ENCODE data around the gene LGMN.

LGMN gene

DNA sequence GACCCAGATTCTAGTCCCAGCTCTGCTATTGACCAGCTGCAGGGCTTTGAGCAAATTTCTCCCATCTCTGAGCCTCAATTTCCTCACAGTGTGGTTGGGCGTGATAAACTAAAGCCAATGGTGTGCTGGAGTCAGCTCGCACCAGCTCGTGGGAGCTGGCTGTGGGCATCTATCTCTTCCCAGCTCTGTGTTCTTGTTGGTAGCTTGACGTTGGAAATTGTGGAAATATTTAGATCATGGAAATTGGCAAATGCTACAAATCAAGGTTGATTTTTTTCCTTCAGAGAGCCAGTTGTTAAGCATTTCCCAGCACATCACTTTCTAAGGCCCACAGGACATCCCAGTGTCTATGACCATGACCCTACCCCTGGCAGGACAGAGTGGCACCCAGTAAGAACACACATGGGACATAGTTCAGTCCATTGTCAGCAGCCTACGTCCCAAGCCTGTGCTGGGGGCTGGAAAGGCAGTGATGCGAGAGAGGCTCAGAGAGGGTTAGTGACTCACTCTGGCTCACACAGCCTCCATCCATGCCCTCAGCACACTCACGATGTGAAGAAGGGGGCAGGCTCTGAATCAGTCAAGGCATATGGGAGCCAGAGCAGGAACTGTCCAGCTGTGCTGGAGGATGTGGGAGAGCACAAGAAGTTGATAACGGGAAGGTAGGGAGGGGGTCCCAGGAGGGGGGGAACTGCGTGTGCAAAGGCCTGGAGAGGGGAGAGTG, 77.6 kb downstream of the LGMN start:
- Histone ChIP-seq H3K36me3 (peaks cover 5 to 25% (median 21%) of the 10 kb centered on the region in 3 donors), H3K27me3 (no peaks in the 10 kb centered on the region), H3K27ac (no peak overlapping the region), H3K4me3 (no peak overlapping the region), H3K9me3 (no peaks in the 10 kb centered on the region), H3K4me1 (no peaks in the 10 kb centered on the region)
- TF ChIP-seq, protein P1, sequence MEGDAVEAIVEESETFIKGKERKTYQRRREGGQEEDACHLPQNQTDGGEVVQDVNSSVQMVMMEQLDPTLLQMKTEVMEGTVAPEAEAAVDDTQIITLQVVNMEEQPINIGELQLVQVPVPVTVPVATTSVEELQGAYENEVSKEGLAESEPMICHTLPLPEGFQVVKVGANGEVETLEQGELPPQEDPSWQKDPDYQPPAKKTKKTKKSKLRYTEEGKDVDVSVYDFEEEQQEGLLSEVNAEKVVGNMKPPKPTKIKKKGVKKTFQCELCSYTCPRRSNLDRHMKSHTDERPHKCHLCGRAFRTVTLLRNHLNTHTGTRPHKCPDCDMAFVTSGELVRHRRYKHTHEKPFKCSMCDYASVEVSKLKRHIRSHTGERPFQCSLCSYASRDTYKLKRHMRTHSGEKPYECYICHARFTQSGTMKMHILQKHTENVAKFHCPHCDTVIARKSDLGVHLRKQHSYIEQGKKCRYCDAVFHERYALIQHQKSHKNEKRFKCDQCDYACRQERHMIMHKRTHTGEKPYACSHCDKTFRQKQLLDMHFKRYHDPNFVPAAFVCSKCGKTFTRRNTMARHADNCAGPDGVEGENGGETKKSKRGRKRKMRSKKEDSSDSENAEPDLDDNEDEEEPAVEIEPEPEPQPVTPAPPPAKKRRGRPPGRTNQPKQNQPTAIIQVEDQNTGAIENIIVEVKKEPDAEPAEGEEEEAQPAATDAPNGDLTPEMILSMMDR (IDR thresholded peaks at IDR 0.05) = no peak
- intact Hi-C loops (cut with DNase I; ENCODE audit: low total_unique reads) = no loop called here
- no peak for DNase-seq

DNA sequence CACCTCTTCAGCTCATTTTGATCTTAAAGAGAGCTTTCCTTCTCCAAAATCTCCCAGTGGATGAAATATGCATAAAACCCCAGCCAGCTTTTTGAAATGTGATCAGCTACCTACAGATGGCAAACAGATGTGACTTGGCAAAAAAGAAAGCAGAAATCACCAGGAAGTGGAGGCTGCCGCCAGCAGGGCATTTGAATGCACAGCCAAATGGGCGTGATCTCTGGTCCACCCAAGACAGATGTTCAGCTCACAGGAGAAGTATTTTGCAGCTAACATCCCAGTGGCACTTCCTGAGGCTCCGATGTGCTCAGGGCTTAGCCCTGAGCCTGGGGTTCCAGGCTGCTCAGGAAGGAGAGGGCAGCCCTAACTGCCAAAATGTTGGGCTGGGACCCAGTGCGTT, 78.3 kb downstream of the LGMN start:
- H3K27ac ChIP-seq = no peak overlapping the region
- no peak for DNase-seq
- H3K4me3 ChIP-seq = no peak overlapping the region
- H3K4me1 ChIP-seq = no peaks in the 10 kb centered on the region
- intact Hi-C loops (cut with DNase I; ENCODE audit: low total_unique reads) = no loop called here
- H3K27me3 ChIP-seq = no peaks in the 10 kb centered on the region
- TF ChIP-seq, protein P1 (IDR thresholded peaks at IDR 0.05) = no peak
- H3K36me3 ChIP-seq = peaks cover 5 to 25% (median 21%) of the 10 kb centered on the region in 3 donors
- no peaks in the 10 kb centered on the region for H3K9me3 ChIP-seq

DNA sequence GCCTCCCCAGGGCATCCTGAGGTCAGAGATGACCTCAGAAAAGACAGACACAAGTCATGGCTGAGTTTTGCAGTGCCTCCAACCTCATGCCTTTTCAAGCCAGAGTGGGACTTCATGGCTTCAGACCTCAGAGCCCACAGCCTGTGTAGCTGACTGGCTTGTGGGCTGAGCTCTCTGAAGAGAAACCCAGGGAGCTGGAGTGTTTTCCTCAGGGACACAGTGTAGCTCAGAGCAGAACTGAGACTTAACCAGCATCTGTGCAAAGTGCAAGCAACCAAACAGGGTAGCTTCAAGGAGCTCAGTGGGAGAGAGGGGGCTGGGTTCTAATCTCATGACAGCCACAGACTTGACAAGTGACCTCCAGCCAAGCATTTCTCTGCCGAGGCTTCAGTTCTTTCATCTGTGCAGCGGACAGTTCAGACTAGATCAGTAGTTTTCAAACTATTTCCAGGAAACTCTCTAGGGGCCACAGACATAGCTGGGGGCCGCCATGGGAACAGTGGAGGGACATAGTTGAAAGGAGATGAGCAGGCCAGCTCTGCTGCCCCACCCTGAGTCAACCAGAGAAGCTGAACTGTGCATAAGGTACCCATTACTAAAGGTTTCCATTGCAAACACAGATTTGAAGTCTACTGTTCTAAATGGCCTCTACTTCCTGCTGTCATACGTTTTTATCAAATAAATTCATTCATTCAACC, 80.0 kb downstream of the LGMN start:
- Histone ChIP-seq H3K27ac (no peak overlapping the region), H3K36me3 (peaks cover 5 to 27% (median 19%) of the 10 kb centered on the region in 3 donors), H3K4me1 (no peaks in the 10 kb centered on the region), H3K4me3 (no peak overlapping the region), H3K9me3 (no peaks in the 10 kb centered on the region), H3K27me3 (no peaks in the 10 kb centered on the region)
- intact Hi-C loops (cut with DNase I; ENCODE audit: low total_unique reads) = no loop called here
- TF ChIP-seq, protein P1 (IDR thresholded peaks at IDR 0.05) = no peak
- no peak for DNase-seq

DNA sequence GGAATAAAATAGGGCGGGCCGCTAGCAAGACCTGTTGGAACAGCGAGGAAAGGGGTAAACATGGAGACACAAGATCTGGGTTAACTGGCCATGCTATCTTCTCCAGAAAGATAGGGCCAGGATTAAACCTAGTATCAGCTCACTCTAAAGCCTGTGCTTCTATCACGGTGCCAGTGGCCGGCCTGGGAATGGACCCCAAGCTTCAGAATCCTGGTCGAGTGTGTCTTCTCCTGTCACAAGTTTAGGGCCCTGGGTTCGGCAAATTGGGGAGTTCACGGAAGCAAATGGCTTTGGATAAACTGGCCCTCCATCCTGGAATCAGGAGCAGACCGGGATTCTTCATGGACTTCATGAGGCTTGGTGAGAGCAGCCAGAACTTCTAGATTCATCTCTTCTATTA, 82.2 kb downstream of the LGMN start:
- TF ChIP-seq, protein P1 (IDR thresholded peaks at IDR 0.05) = no peak
- H3K4me3 ChIP-seq = no peak overlapping the region
- peaks cover 5 to 31% (median 27%) of the 10 kb centered on the region in 3 donors for H3K36me3 ChIP-seq
- intact Hi-C loops (cut with DNase I; ENCODE audit: low total_unique reads) = no loop called here
- H3K4me1 ChIP-seq = no peaks in the 10 kb centered on the region
- H3K9me3 ChIP-seq = no peaks in the 10 kb centered on the region
- no peak for DNase-seq
- H3K27ac ChIP-seq = no peak overlapping the region
- H3K27me3 ChIP-seq = no peaks in the 10 kb centered on the region

DNA sequence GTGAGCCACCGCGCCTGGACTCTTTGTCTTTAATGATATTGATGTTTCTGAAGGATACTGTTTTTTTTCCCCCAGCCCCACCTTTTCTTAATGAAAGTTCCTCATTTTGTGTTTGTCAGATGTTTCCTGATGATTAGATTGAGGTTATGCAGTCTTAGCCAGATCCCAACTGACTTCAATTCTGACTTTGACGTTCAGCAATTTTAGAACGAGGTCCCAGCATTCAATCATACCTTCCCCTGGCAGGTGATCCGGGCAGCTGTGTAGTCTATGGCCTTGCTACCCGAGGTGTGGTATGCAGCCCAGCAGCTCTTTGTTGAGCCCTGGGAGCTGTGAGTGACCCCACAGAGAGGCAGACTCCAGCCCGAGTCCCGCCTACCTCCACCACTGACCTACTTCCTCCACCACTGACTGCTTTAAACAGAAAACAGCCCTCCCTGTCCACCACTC, 82.7 kb downstream of the LGMN start:
- H3K36me3 ChIP-seq = peaks cover 5 to 36% (median 33%) of the 10 kb centered on the region in 3 donors
- no peaks in the 10 kb centered on the region for H3K4me1 ChIP-seq
- no peaks in the 10 kb centered on the region for H3K9me3 ChIP-seq
- intact Hi-C loops (cut with DNase I; ENCODE audit: low total_unique reads) = no loop called here
- H3K4me3 ChIP-seq = no peak overlapping the region
- no peak overlapping the region for H3K27ac ChIP-seq
- TF ChIP-seq, protein P1 (IDR thresholded peaks at IDR 0.05) = no peak
- no peak for DNase-seq
- H3K27me3 ChIP-seq = no peaks in the 10 kb centered on the region

Measured in tibial artery (tissue), 4 donors.